GM23338 (cell line): ENCODE measurements around the gene KCNQ5. TPM values are rescaled to one million over a fixed set of nuclear protein-coding genes. Genes with fewer than 3 reads are reported as not detected.

Experiments used
- ATAC-seq: fragments of 200-7000 bp; cut with Tn5 transposase; 3 replicates; pipeline ENCODE4 v1.9.1; 2020
- DNase-seq: peaks from one replicate; pipeline ENCODE4 v3.0.0-alpha.2; 2015; ENCODE audit warnings: low spot score
- H2AFZ ChIP-seq: fragments of 200-600 bp; sonication (generic); 2 replicates; pipeline ENCODE4 v1.8.0; 2016; ENCODE audit warnings: antibody characterized with exemption, mild to moderate bottlenecking, moderate library complexity
- H3F3A ChIP-seq: fragments of 200-600 bp; sonication (generic); replicated peaks from 2 replicates; pipeline ENCODE4 v1.8.0; 2017; ENCODE audit warnings: antibody characterized with exemption, mixed run types, low read depth
- H3K27ac ChIP-seq: fragments of 200-600 bp; sonication (generic); 2 replicates; pipeline ENCODE4 v1.6.1; 2016; ENCODE audit warnings: low read depth
- H3K27me3 ChIP-seq: fragments of 200-600 bp; sonication (generic); 2 replicates; pipeline ENCODE4 v1.8.0; 2016; ENCODE audit warnings: mild to moderate bottlenecking, mixed run types, moderate library complexity; ENCODE audit not compliant: insufficient read depth
- H3K36me3 ChIP-seq: fragments of 200-600 bp; sonication (generic); 2 replicates; pipeline ENCODE4 v1.8.0; 2016; ENCODE audit warnings: mild to moderate bottlenecking; ENCODE audit not compliant: insufficient read depth
- H3K4me1 ChIP-seq: fragments of 200-600 bp; sonication (generic); 2 replicates; pipeline ENCODE4 v1.8.0; 2016; ENCODE audit warnings: mild to moderate bottlenecking, moderate library complexity; ENCODE audit not compliant: insufficient read depth
- H3K4me2 ChIP-seq: fragments of 200-600 bp; sonication (generic); 2 replicates; pipeline ENCODE4 v1.7.1; 2017; ENCODE audit warnings: mixed run types
- H3K4me3 ChIP-seq: fragments of 200-600 bp; sonication (generic); 2 replicates; pipeline ENCODE4 v1.6.1; 2016; ENCODE audit warnings: mixed run types
- H3K79me2 ChIP-seq: fragments of 200-600 bp; sonication (generic); replicated peaks from 2 replicates; pipeline ENCODE4 v1.8.0; 2017; ENCODE audit warnings: mild to moderate bottlenecking; ENCODE audit not compliant: insufficient read depth
- H3K9me2 ChIP-seq: fragments of 200-600 bp; sonication (generic); 2 replicates; pipeline ENCODE4 v1.8.0; 2017; ENCODE audit not compliant: insufficient read depth
- H4K20me1 ChIP-seq: fragments of 200-600 bp; sonication (generic); replicated peaks from 2 replicates; pipeline ENCODE4 v1.8.0; 2017; ENCODE audit warnings: mild to moderate bottlenecking; ENCODE audit not compliant: insufficient read depth
- H3K27ac Mint-ChIP-seq: 2 replicates; pipeline ENCODE4 v1.8.0; 2020; ENCODE audit warnings: inconsistent platforms, mild to moderate bottlenecking, moderate library complexity, mixed read lengths
- H3K27me3 Mint-ChIP-seq: 3 replicates; pipeline ENCODE4 v1.8.0; 2022; ENCODE audit warnings: low read depth, mild to moderate bottlenecking, moderate library complexity, mixed read lengths, inconsistent platforms; ENCODE audit not compliant: insufficient read depth, poor library complexity
- H3K36me3 Mint-ChIP-seq: 3 replicates; pipeline ENCODE4 v1.8.0; 2021; ENCODE audit warnings: low read depth, mild to moderate bottlenecking, inconsistent platforms, moderate library complexity, mixed read lengths
- H3K4me1 Mint-ChIP-seq: 3 replicates; pipeline ENCODE4 v1.8.0; 2020; ENCODE audit warnings: mild to moderate bottlenecking, inconsistent platforms, mixed read lengths
- H3K4me3 Mint-ChIP-seq: 3 replicates; pipeline ENCODE4 v1.8.0; 2021; ENCODE audit warnings: moderate library complexity, mild to moderate bottlenecking, inconsistent platforms, mixed read lengths
- H3K9me3 Mint-ChIP-seq: 3 replicates; pipeline ENCODE4 v1.8.0; 2020; ENCODE audit warnings: moderate library complexity, mild to moderate bottlenecking, inconsistent platforms, mixed read lengths
- CREB1 ChIP-seq: fragments of 250-450 bp; sonication (Bioruptor Pico); IDR thresholded peaks from 2 replicates; pipeline ENCODE4 v1.5.0; 2020; ENCODE audit warnings: low read depth, mild to moderate bottlenecking, moderate library complexity
- EZH2 ChIP-seq: fragments of 200-600 bp; sonication (generic); IDR thresholded peaks from one replicate; pipeline ENCODE4 v1.8.0; 2017; ENCODE audit warnings: antibody characterized with exemption, mild to moderate bottlenecking, low read depth; ENCODE audit not compliant: unreplicated experiment
- EZH2phosphoT487 ChIP-seq: fragments of 200-600 bp; sonication (generic); IDR thresholded peaks from one replicate; pipeline ENCODE4 v1.8.1; 2018; ENCODE audit warnings: antibody characterized with exemption; ENCODE audit not compliant: unreplicated experiment
- JUNB ChIP-seq: IDR thresholded peaks from one replicate; pipeline ENCODE4 v1.6.1; 2016; ENCODE audit warnings: antibody characterized with exemption; ENCODE audit not compliant: unreplicated experiment
- NANOG ChIP-seq: IDR thresholded peaks from 2 replicates; pipeline ENCODE4 v1.6.1; 2016; ENCODE audit warnings: antibody characterized with exemption, borderline replicate concordance
- POLR2AphosphoS5 ChIP-seq: IDR thresholded peaks from 2 replicates; pipeline ENCODE4 v1.6.1; 2016; ENCODE audit warnings: antibody characterized with exemption, low read depth
- REST ChIP-seq: IDR thresholded peaks from one replicate; pipeline ENCODE4 v1.6.1; 2018; ENCODE audit warnings: antibody characterized with exemption; ENCODE audit not compliant: unreplicated experiment
- STAT1 ChIP-seq: IDR thresholded peaks from one replicate; pipeline ENCODE4 v1.6.1; 2016; ENCODE audit warnings: antibody characterized with exemption; ENCODE audit not compliant: unreplicated experiment
- ZNF331 ChIP-seq: fragments of 250-450 bp; sonication (Bioruptor Pico); IDR thresholded peaks from 2 replicates; pipeline ENCODE4 v1.5.0; 2020; ENCODE audit warnings: low read depth, mild to moderate bottlenecking, moderate library complexity
- ZNF462 ChIP-seq: fragments of 250-450 bp; sonication (Bioruptor Pico); IDR thresholded peaks from 2 replicates; pipeline ENCODE4 v1.5.0; 2020; ENCODE audit warnings: mild to moderate bottlenecking, moderate library complexity
- polyA plus RNA-seq: library from polyadenylated mRNA; unstranded; fragments of >200 nt; fragmentation: Nextera tagmentation; extraction: Ambion mirVana; gene quantifications from 2 replicates; pipeline ENCODE4 v1.2.1, GENCODE V29; 2016
- total RNA-seq: library from RNA; depleted of rRNA; stranded (reverse); fragments of >200 nt; shearing (Covaris generic); gene quantifications from 2 replicates; pipeline ENCODE4 v1.2.3, GENCODE V29; 2014
- TF ChIP-seq, protein P1 (sequence below): IDR thresholded peaks from 2 replicates; pipeline ENCODE4 v1.6.1; 2016; ENCODE audit warnings: antibody characterized with exemption

KCNQ5 gene
- total and polyA plus RNA-seq, 2 experiments from 2014 or later, result 0.68 to 0.87 TPM

- TF ChIP-seq EZH2phosphoT487, result no peak
- TF ChIP-seq JUNB, result no peak
- no peak for TF ChIP-seq NANOG
- TF ChIP-seq, protein P1, sequence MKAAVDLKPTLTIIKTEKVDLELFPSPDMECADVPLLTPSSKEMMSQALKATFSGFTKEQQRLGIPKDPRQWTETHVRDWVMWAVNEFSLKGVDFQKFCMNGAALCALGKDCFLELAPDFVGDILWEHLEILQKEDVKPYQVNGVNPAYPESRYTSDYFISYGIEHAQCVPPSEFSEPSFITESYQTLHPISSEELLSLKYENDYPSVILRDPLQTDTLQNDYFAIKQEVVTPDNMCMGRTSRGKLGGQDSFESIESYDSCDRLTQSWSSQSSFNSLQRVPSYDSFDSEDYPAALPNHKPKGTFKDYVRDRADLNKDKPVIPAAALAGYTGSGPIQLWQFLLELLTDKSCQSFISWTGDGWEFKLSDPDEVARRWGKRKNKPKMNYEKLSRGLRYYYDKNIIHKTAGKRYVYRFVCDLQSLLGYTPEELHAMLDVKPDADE, result no peak
- no peak for TF ChIP-seq STAT1
- TF ChIP-seq REST, result no peak
- no peak for TF ChIP-seq EZH2
- no peak for TF ChIP-seq POLR2AphosphoS5
Measured at GRCh38 chr6:73042892-73043291, 421.0 kb downstream of the KCNQ5 start (continued).

GRCh38 chr6:73043446-73043845, 421.6 kb downstream of the KCNQ5 start:
- Mint-ChIP-seq H3K4me1 (no peaks in the 10 kb centered on the region; the same call in 2 of the 3 replicates), H3K9me3 (peaks cover 2% of the 10 kb centered on the region; the same call in 2 of the 3 replicates)
- H3K4me1 ChIP-seq, result no peaks in the 10 kb centered on the region
- TF ChIP-seq CREB1 (no peak), NANOG (no peak), JUNB (no peak), ZNF462 (CRISPR knock-in tag) (no peak), POLR2AphosphoS5 (no peak), STAT1 (no peak), EZH2 (no peak), EZH2phosphoT487 (no peak), ZNF331 (CRISPR knock-in tag) (no peak)
- TF ChIP-seq, protein P1, result no peak

More at GRCh38 chr6:73043446-73043845, 421.6 kb downstream of the KCNQ5 start:
- H3K27me3 Mint-ChIP-seq, result no peaks in the 10 kb centered on the region
- Histone ChIP-seq H3K27me3 (no peaks in the 10 kb centered on the region), H3K79me2 (no peaks in the 10 kb centered on the region), H3K4me3 (no peak overlapping the region), H4K20me1 (no peaks in the 10 kb centered on the region), H2AFZ (no peak overlapping the region), H3K27ac (no peak overlapping the region), H3K4me2 (no peak overlapping the region), H3F3A (no peaks in the 10 kb centered on the region), H3K36me3 (no peaks in the 10 kb centered on the region), H3K9me2 (no peaks in the 10 kb centered on the region)
- no peak overlapping the region for H3K4me3 Mint-ChIP-seq
- ATAC-seq, result no peak
- no peaks in the 10 kb centered on the region for H3K36me3 Mint-ChIP-seq
- no peak overlapping the region for H3K27ac Mint-ChIP-seq
- DNase-seq, result no peak
